SH-SY5Y (cell line): ENCODE measurements around the gene B2M.

ENCODE experiments used
- GATA2 ChIP-seq: IDR thresholded peaks from 2 replicates; pipeline ENCODE4 v1.6.1; 2011; ENCODE audit warnings: mild to moderate bottlenecking, low read depth, low read length
- GATA3 ChIP-seq: IDR thresholded peaks from 2 replicates; pipeline ENCODE4 v1.6.1; 2011; ENCODE audit warnings: low read depth, mild to moderate bottlenecking, low read length, moderate library complexity

The B2M gene

DNA sequence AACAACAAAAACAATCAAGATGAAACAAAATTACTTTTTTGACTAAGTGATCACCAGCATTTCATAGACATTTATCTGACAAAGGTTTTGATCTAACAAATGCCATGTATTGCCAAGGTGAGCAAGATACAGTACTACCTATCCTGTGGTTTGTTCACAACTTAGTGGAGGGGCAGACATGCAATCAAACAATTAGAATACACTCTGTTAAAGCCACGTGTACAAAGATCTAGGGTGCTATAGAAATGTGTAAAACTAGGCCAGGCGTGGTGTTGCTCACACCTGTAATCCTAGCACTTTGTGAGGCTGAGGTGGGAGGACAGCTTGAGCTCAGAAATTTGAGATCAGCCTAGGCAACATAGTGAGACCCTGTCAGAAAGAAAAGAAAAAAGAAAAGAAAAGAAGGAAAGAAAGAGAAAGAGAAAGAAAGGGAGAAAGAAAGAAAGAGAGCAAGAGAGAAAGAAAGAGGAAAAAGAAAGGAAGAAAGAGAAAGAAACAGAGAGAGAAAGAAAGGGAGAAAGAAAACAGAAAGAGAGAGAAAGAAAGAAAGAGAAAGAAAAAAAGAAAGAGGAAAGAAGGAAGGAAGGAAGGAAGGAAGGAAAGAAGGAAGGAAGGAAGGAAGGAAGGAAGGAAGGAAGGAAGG is 23.6 kb downstream of the B2M start:
- TF ChIP-seq GATA2 (no peak), GATA3 (no peak)

DNA sequence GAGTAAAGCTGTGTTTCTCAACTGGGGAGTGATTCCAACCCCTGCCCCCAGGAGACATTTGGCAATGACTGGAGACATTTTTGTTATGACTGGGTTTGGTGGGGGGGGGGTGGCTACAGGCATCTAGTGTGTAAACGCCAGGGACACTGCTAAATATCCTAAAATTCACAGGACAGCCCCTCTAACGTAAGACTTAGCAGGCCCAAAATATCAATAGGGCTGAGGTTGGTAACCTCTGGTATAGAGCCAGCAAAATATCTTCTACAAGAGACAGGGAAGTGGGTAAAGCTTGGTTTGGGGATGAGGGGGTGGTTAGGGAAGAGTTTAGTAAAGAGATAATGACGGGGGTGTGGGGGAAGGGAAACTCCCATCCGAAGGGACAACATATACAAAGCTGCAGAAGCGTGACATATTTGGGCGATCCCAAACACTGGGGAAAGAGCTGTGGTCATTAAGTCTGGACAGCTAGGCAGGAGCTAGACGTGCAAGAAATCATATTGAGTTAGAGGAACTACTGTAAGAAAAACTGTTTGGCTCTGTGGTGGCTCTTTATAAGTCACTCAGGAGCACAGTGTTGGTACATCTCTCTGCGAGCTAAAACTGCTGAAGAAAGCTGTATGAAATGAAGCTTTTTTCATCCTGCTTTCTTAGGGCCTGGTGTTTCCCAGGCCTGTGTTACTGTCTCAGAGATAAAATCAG is 24.3 kb downstream of the B2M start:
- no peak for TF ChIP-seq GATA2
- no peak for TF ChIP-seq GATA3

DNA sequence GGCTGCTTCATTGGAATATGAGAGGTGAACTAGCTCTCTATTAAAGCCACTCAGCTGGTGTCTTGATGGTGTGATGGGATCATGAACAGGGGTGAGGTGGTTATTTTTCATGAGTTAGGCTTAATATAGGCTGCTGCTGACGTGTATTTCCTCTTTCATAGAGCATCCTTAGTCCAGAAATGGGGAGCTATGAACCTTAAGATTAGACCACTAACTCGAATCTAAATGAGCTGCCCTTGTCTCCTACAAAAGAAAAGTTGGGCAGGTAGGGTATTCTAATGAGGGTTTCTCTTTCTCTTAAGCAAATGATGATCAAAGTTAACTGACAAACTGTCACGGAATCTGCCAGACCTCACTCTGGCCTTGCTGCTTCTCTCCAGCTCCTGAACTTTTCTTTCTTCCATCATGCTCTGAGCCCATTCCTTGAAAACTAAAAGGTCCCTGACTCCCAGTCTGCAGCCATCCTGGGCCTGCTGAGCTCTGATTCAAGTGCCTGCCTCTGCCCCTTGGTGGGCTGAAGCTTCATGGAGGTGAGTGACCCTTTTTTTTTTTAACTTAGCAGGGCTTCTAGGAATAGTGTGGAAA is 25.0 kb downstream of the B2M start, which contains the start of gene TRIM69:
Gene TRIM69 (plus strand): TSS at position 348 of the 585 bp plus-strand sequence. CDS start 177 bp downstream, at position 525.
- TF ChIP-seq GATA3 (no peak), GATA2 (peak; percentile 32; the same call in 1 of the 2 replicates)

DNA sequence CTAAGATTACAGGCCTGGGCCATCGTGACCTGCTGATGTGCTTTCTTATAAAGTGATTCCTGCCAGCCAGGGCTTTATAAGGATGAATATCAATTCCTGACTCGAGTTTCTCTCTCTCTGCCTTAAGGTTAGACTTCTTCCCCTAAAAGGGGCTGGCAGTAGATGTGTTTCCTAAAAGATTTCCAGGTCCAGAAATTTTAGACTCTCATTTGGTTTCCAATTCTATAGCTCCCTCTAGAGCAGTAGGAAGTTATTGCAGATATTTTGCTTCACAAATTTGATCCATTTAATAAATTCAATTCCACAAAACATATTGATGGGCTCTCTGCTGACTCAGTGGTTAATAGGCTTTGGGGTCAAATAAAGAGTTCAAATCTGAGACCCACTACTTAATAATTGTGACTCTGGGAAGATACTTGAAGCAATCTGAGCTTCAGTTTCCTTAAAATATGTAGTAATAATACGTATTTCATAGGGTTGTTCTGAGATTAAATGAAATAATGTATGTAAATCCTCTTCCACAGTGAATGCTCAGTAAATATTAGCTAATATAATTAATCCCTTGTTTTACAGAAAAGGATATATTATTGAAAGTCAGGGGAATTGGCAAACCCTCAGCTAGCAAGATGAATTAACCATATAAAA is 27.1 kb downstream of the B2M start:
- TF ChIP-seq GATA2: no peak
- TF ChIP-seq GATA3: no peak

DNA sequence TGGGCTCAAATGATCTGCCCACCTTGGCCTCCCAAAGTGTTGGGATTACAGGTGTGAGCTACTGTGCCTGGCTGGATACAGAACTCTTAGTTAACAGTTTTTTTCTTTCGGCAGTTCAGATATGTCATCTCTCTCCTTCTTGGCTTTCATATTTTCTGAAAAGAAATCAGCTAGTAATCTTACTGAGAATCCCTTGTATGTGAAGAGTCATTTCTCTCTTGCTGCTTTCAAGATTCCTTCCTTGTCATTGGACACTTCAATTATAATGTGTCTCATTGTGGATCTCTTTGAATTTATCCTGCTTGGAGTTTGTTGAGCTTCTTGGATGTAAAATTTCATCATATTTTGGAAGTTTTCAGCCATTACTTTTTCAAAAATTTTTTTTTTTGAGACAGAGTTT is 42.0 kb downstream of the B2M start:
- no peak for TF ChIP-seq GATA3
- no peak for TF ChIP-seq GATA2

DNA sequence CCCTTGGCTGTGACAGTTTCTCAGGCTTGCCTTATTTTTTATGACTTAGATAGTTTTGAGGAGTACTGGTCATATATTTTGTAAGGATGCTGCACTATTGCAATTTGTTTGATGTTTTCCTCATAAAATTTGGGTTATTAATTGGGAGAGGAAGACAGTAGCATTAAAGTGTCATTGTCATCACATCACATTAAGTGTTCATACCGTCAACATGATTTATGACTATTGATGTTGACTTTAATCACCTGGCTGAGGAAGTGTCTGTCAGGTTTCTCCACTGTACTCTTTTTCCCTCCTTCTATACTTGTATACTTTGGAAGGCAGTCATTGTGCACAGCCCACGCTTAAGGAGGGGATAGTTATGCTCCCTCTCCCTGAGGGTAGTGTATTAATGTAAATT is 51.9 kb downstream of the B2M start:
- TF ChIP-seq GATA2 (no peak), GATA3 (no peak)

DNA sequence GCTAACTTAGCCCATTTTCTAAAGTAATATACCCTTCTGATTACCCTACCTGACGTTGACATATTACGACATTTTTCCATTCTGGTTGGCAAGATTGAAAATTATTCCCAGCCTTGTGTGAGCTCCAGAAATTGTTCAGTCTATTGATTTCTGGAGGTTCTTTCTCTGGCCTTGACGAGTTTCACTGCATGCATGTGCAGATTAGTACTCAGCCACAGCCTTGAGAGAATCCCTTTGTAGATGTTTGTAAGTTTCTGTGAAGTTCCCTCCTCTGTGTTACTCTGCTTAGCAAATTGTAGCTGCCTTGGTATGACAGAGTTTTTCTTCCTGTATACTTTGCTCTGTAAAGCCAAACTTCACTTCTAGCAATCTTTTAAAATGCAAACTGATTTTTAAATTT is 52.5 kb downstream of the B2M start:
- TF ChIP-seq GATA2: no peak
- TF ChIP-seq GATA3: no peak

DNA sequence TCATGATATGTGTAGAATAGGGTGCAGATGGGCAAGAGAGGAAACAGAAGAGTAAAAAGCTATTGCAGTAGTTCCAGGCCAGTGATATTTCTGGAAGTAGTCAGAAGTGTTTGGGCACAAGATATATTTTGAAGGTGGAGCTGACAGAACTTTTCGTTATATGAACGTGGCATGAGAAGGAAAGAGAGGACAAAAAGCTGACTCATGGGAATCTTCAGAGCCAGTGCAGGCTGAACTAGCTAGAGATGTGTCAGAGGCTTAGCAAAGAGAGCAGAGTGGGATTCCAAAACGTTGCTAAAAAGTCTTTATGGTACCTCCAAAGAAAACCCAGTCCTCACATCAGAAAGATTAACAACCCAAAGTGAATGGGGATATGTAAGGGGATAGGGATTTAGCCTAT is 53.7 kb downstream of the B2M start:
- no peak; the same call in 1 of the 2 replicates for TF ChIP-seq GATA3
- no peak for TF ChIP-seq GATA2
